Activated naive CD8-positive, alpha-beta T cell treated with anti-CD3 and anti-CD28 coated beads, Interleukin-2, amount 10 ng/mL, durations not matched to agents 7 days and 5 days (primary cell): ENCODE measurements around the gene MTA3. TPM values are rescaled to one million over a fixed set of nuclear protein-coding genes. Genes with fewer than 3 reads are reported as not detected.
"Not testable (repeated sequence)": the region's sequence is repeated elsewhere in the genome, so short reads cannot be mapped to it uniquely, and the experiment has no call there.

Experiments used
- ATAC-seq: fragments of 150-1000 bp; cut with Tn5 transposase; one replicate; pipeline ENCODE4 v1.10.0; 2021; ENCODE audit warnings: low read depth, moderate library complexity
- POLR2A ChIA-PET: fragments of 350-600 bp; sonication (Branson Sonifier 250); formaldehyde crosslinking; loops from one replicate; lab custom pipeline; 2021; ENCODE audit warnings: antibody characterized with exemption; lab: Charles Lee
- DNase-seq: peaks from one replicate; pipeline ENCODE4 v3.0.0; 2021
- H3K27ac Mint-ChIP-seq: one replicate; pipeline ENCODE4 v1.8.0; 2022; ENCODE audit warnings: mild to moderate bottlenecking, mixed read lengths
- H3K27me3 Mint-ChIP-seq: one replicate; pipeline ENCODE4 v1.8.0; 2022; ENCODE audit warnings: mild to moderate bottlenecking, moderate library complexity, mixed read lengths
- H3K36me3 Mint-ChIP-seq: one replicate; pipeline ENCODE4 v1.8.0; 2021; ENCODE audit warnings: mild to moderate bottlenecking, mixed read lengths
- H3K4me1 Mint-ChIP-seq: one replicate; pipeline ENCODE4 v1.8.0; 2021; ENCODE audit warnings: mixed read lengths
- H3K4me3 Mint-ChIP-seq: one replicate; pipeline ENCODE4 v1.8.0; 2022; ENCODE audit warnings: mild to moderate bottlenecking, moderate library complexity, mixed read lengths
- H3K9me3 Mint-ChIP-seq: one replicate; pipeline ENCODE4 v1.8.0; 2021; ENCODE audit warnings: mixed read lengths
- total RNA-seq, 2 experiments: library from RNA; stranded (reverse); gene quantifications; one replicate each; pipeline ENCODE4 v1.2.3, GENCODE V29; 2021

MTA3 gene
- total RNA-seq, 2 experiments from 2014 or later: 35.6 to 36.2 TPM

GRCh38 chr2:42556315-42556890, 12.0 kb upstream of the MTA3 start:
- DNase-seq (no peak), ATAC-seq (no peak)
- H3K4me1 Mint-ChIP-seq: no peaks in the 10 kb centered on the region
- H3K4me3 Mint-ChIP-seq: no peak overlapping the region
- no peak overlapping the region for H3K27ac Mint-ChIP-seq
- no peaks in the 10 kb centered on the region for H3K27me3 Mint-ChIP-seq
- H3K9me3 Mint-ChIP-seq: no peaks in the 10 kb centered on the region
- no peaks in the 10 kb centered on the region for H3K36me3 Mint-ChIP-seq
- POLR2A ChIA-PET: no interaction called here

GRCh38 chr2:42557306-42557705, 11.1 kb upstream of the MTA3 start:
- POLR2A ChIA-PET: no interaction called here
- Mint-ChIP-seq H3K4me1 (no peaks in the 10 kb centered on the region), H3K36me3 (no peaks in the 10 kb centered on the region), H3K27me3 (no peaks in the 10 kb centered on the region), H3K9me3 (no peaks in the 10 kb centered on the region), H3K4me3 (no peak overlapping the region), H3K27ac (no peak overlapping the region)
- DNase-seq: no peak
- ATAC-seq: no peak

GRCh38 chr2:42558827-42559226, 9.6 kb upstream of the MTA3 start:
- no peak for DNase-seq
- no peak overlapping the region for H3K27ac Mint-ChIP-seq
- H3K36me3 Mint-ChIP-seq: no peaks in the 10 kb centered on the region
- no peaks in the 10 kb centered on the region for H3K9me3 Mint-ChIP-seq
- H3K4me1 Mint-ChIP-seq: no peaks in the 10 kb centered on the region
- POLR2A ChIA-PET: no interaction called here
- H3K4me3 Mint-ChIP-seq: no peak overlapping the region
- no peaks in the 10 kb centered on the region for H3K27me3 Mint-ChIP-seq
- no peak for ATAC-seq

- H3K27ac Mint-ChIP-seq, H3K9me3 Mint-ChIP-seq, H3K36me3 Mint-ChIP-seq, DNase-seq, H3K4me1 Mint-ChIP-seq, POLR2A ChIA-PET, ATAC-seq, H3K27me3 Mint-ChIP-seq, H3K4me3 Mint-ChIP-seq: not testable (repeated sequence)
Observed at GRCh38 chr2:42560133-42560532, 8.3 kb upstream of the MTA3 start.

GRCh38 chr2:42560899-42561298, 7.5 kb upstream of the MTA3 start:
- H3K36me3 Mint-ChIP-seq: no peaks in the 10 kb centered on the region
- DNase-seq: no peak
- no peaks in the 10 kb centered on the region for H3K4me1 Mint-ChIP-seq
- no peak overlapping the region for H3K4me3 Mint-ChIP-seq
- no peak overlapping the region for H3K27ac Mint-ChIP-seq
- H3K27me3 Mint-ChIP-seq: no peaks in the 10 kb centered on the region
- ATAC-seq: no peak
- no peaks in the 10 kb centered on the region for H3K9me3 Mint-ChIP-seq
- POLR2A ChIA-PET: no interaction called here

GRCh38 chr2:42562474-42563144, 5.8 kb upstream of the MTA3 start:
- POLR2A ChIA-PET: no interaction called here
- H3K36me3 Mint-ChIP-seq: no peaks in the 10 kb centered on the region
- H3K4me3 Mint-ChIP-seq: no peak overlapping the region
- H3K9me3 Mint-ChIP-seq: no peaks in the 10 kb centered on the region
- no peak overlapping the region for H3K27ac Mint-ChIP-seq
- ATAC-seq: no peak
- peaks cover 15% of the 10 kb centered on the region for H3K4me1 Mint-ChIP-seq
- no peaks in the 10 kb centered on the region for H3K27me3 Mint-ChIP-seq
- no peak for DNase-seq

- DNase-seq (no peak), ATAC-seq (no peak)
- Mint-ChIP-seq H3K4me3 (peak overlapping the region; percentile 38), H3K9me3 (no peaks in the 10 kb centered on the region), H3K36me3 (peaks cover 2% of the 10 kb centered on the region), H3K27ac (no peak overlapping the region), H3K27me3 (no peaks in the 10 kb centered on the region), H3K4me1 (peaks cover 23% of the 10 kb centered on the region)
- POLR2A ChIA-PET: interaction anchor here (0.5 to 0.6 kb wide), 2 partner anchors 31 to 245 kb away, joined by 3 read pairs; no protein-coding TSS in a partner anchor
Observed at GRCh38 chr2:42566025-42566424, 2.4 kb upstream of the MTA3 start.

- Mint-ChIP-seq H3K36me3 (peaks cover 8% of the 10 kb centered on the region), H3K4me1 (peaks cover 23% of the 10 kb centered on the region), H3K27ac (no peak overlapping the region), H3K9me3 (no peaks in the 10 kb centered on the region), H3K27me3 (no peaks in the 10 kb centered on the region), H3K4me3 (no peak overlapping the region)
- ATAC-seq (no peak), DNase-seq (no peak)
- POLR2A ChIA-PET: interaction anchor here (1.2 kb wide), 1 partner anchor 8 kb away, joined by 4 read pairs; no protein-coding TSS in a partner anchor
Observed at GRCh38 chr2:42566837-42567321, 1.6 kb upstream of the MTA3 start.

GRCh38 chr2:42567364-42567763, 1.1 kb upstream of the MTA3 start:
- ATAC-seq: no peak
- Mint-ChIP-seq H3K9me3 (no peaks in the 10 kb centered on the region), H3K27ac (peak overlapping the region; percentile 14), H3K27me3 (no peaks in the 10 kb centered on the region), H3K36me3 (peaks cover 10% of the 10 kb centered on the region), H3K4me3 (peak overlapping the region; percentile 59), H3K4me1 (peaks cover 23% of the 10 kb centered on the region)
- POLR2A ChIA-PET: interaction anchor here (0.7 to 1.2 kb wide), 2 partner anchors 8 to 1279 kb away, joined by 3 to 4 read pairs; no protein-coding TSS in a partner anchor
- DNase-seq: no peak

- Mint-ChIP-seq H3K4me3 (peak overlapping the region; percentile 68), H3K9me3 (no peaks in the 10 kb centered on the region), H3K4me1 (peaks cover 23% of the 10 kb centered on the region), H3K27me3 (no peaks in the 10 kb centered on the region), H3K27ac (peak overlapping the region; percentile 61), H3K36me3 (peaks cover 13% of the 10 kb centered on the region)
- POLR2A ChIA-PET: interaction anchor here (0.7 kb wide), 1 partner anchor 1278 kb away, joined by 3 read pairs; no protein-coding TSS in a partner anchor
- DNase-seq (peak; percentile 37), ATAC-seq (peak; percentile 19)
Observed at GRCh38 chr2:42567806-42568400, 529 bp upstream of the MTA3 start.

GRCh38 chr2:42569116-42569711, 782 bp downstream of the MTA3 start:
- Mint-ChIP-seq H3K9me3 (peaks cover 2% of the 10 kb centered on the region), H3K4me3 (peak overlapping the region; percentile 97), H3K27ac (peak overlapping the region; percentile 94), H3K4me1 (peaks cover 23% of the 10 kb centered on the region), H3K27me3 (no peaks in the 10 kb centered on the region), H3K36me3 (peaks cover 16% of the 10 kb centered on the region)
- POLR2A ChIA-PET: interaction anchor here (0.8 to 1.0 kb wide), 3 partner anchors 90 to 241 kb away, joined by 3 to 4 read pairs (median 3); no protein-coding TSS in a partner anchor
- ATAC-seq (peak; percentile 23), DNase-seq (peak; percentile 49)

- H3K27me3 Mint-ChIP-seq: no peaks in the 10 kb centered on the region
- H3K4me1 Mint-ChIP-seq: peaks cover 23% of the 10 kb centered on the region
- ATAC-seq: no peak
- H3K9me3 Mint-ChIP-seq: peaks cover 2% of the 10 kb centered on the region
- H3K27ac Mint-ChIP-seq: peak overlapping the region; percentile 66
- H3K36me3 Mint-ChIP-seq: peaks cover 16% of the 10 kb centered on the region
- H3K4me3 Mint-ChIP-seq: peak overlapping the region; percentile 97
- POLR2A ChIA-PET: interaction anchor here (0.9 to 1.0 kb wide), 2 partner anchors 89 to 123 kb away, joined by 3 to 4 read pairs; no protein-coding TSS in a partner anchor
- no peak for DNase-seq
Observed at GRCh38 chr2:42569883-42570282, 1.5 kb downstream of the MTA3 start.
